HG03558 (cell line): ENCODE data around the gene VPS51.

Experiments
- ATAC-seq: cut with Tn5 transposase; IDR thresholded peaks from one replicate; pipeline ENCODE4 v1.9.1; 2021; ENCODE audit warnings: moderate number of reproducible peaks; ENCODE audit not compliant: unreplicated experiment; ENCODE audit errors: extremely low read depth

The VPS51 gene

GRCh38 chr11:65157336-65157735 lies 61.3 kb downstream of the VPS51 start:
- ATAC-seq, result no peak

- no peak for ATAC-seq
These were observed 63.0 kb downstream of the VPS51 start for GRCh38 chr11:65159012-65159411.

- no peak for ATAC-seq
These were observed 64.6 kb downstream of the VPS51 start for GRCh38 chr11:65160643-65161042.
